Neutrophil (primary cell): Measurements from ENCODE around the gene ZDHHC11.
"Not testable (repeated sequence)": the region's sequence is repeated elsewhere in the genome, so short reads cannot be mapped to it uniquely, and the experiment has no call there.

Experiments used
- H3K27ac ChIP-seq: fragments of 200-600 bp; sonication (generic); 2 replicates; pipeline ENCODE4 v1.5.1; 2016; ENCODE audit warnings: mild to moderate bottlenecking, moderate library complexity
- H3K27me3 ChIP-seq: fragments of 200-600 bp; sonication (generic); 2 replicates; pipeline ENCODE4 v1.6.0; 2016; ENCODE audit warnings: mild to moderate bottlenecking
- H3K36me3 ChIP-seq: fragments of 200-600 bp; sonication (generic); 2 replicates; pipeline ENCODE4 v1.5.1; 2017
- H3K4me1 ChIP-seq, 2 experiments: fragments of 200-600 bp in 1 of 2; sonication (generic) in 1 of 2; 1 replicate in 1 of 2; 2 replicates in 1 of 2; pipeline versions ENCODE4 v1.5.1 to v1.6.1; 2013 to 2016; ENCODE audit warnings: low read depth in 1 of 2, low read length in 1 of 2, mild to moderate bottlenecking in 1 of 2, moderate library complexity in 1 of 2; ENCODE audit not compliant: control insufficient read depth in 1 of 2, insufficient read depth in 1 of 2
- H3K4me3 ChIP-seq, 2 experiments: fragments of 200-600 bp in 1 of 2; sonication (generic) in 1 of 2; 1 replicate in 1 of 2; 2 replicates in 1 of 2; pipeline ENCODE4 v1.5.1; 2013 to 2016; ENCODE audit warnings: low read depth in 1 of 2, low read length in 1 of 2, mild to moderate bottlenecking in 1 of 2, moderate library complexity in 1 of 2
- H3K9me3 ChIP-seq: fragments of 200-600 bp; sonication (generic); 2 replicates; pipeline ENCODE4 v1.5.1; 2016
- CTCF ChIP-seq: fragments of 200-600 bp; sonication (generic); IDR thresholded peaks from 2 replicates; pipeline ENCODE4 v1.5.1; 2016; ENCODE audit warnings: antibody characterized with exemption

The ZDHHC11 gene

GRCh38 chr5:765948-766631 lies 84.7 kb downstream of the ZDHHC11 start:
- Histone ChIP-seq H3K9me3 (no peaks in the 10 kb centered on the region), H3K27ac (no peak overlapping the region), H3K4me3 (no peak overlapping the region), H3K27me3 (peaks cover 4% of the 10 kb centered on the region), H3K36me3 (no peaks in the 10 kb centered on the region), H3K4me1 (no peaks in the 10 kb centered on the region)
- no peak for TF ChIP-seq CTCF

GRCh38 chr5:763998-764781 lies 86.6 kb downstream of the ZDHHC11 start:
- H3K4me1 ChIP-seq, result no peaks in the 10 kb centered on the region
- no peak for TF ChIP-seq CTCF
- no peak overlapping the region for H3K27ac ChIP-seq
- peaks cover 9% of the 10 kb centered on the region for H3K27me3 ChIP-seq
- no peaks in the 10 kb centered on the region for H3K9me3 ChIP-seq
- H3K4me3 ChIP-seq, result no peak overlapping the region
- H3K36me3 ChIP-seq, result no peaks in the 10 kb centered on the region

- H3K4me3 ChIP-seq, result no peak overlapping the region
- no peak for TF ChIP-seq CTCF
- no peaks in the 10 kb centered on the region for H3K4me1 ChIP-seq
- no peak overlapping the region for H3K27ac ChIP-seq
- H3K9me3 ChIP-seq, result no peaks in the 10 kb centered on the region
- H3K36me3 ChIP-seq, result no peaks in the 10 kb centered on the region
- peaks cover 16% of the 10 kb centered on the region for H3K27me3 ChIP-seq
These were observed 87.4 kb downstream of the ZDHHC11 start for GRCh38 chr5:763397-763796.

- H3K27me3 ChIP-seq, result peaks cover 16% of the 10 kb centered on the region
- not testable (repeated sequence) for H3K9me3 ChIP-seq, H3K4me1 ChIP-seq
These were observed 87.8 kb downstream of the ZDHHC11 start for GRCh38 chr5:762996-763395.

GRCh38 chr5:761854-762710 lies 88.7 kb downstream of the ZDHHC11 start:
- H3K4me1 ChIP-seq, result no peaks in the 10 kb centered on the region
- H3K27me3 ChIP-seq, result peaks cover 16% of the 10 kb centered on the region
- no peak overlapping the region for H3K27ac ChIP-seq
- no peak overlapping the region for H3K4me3 ChIP-seq
- no peaks in the 10 kb centered on the region for H3K36me3 ChIP-seq
- no peak for TF ChIP-seq CTCF
- no peaks in the 10 kb centered on the region for H3K9me3 ChIP-seq

More at GRCh38 chr5:762996-763395, 87.8 kb downstream of the ZDHHC11 start:
- not testable (repeated sequence) for H3K27ac ChIP-seq, H3K4me3 ChIP-seq, H3K36me3 ChIP-seq
